HUDEP-2 (cell line): ENCODE results near the gene IL1RL2.

Experiments
- DNase-seq, 76 experiments: peaks; one replicate each; lab custom pipeline; 2025; ENCODE audit not compliant: unreplicated experiment in 76 of 76; lab: John Stamatoyannopoulos, UW

The IL1RL2 gene

DNA sequence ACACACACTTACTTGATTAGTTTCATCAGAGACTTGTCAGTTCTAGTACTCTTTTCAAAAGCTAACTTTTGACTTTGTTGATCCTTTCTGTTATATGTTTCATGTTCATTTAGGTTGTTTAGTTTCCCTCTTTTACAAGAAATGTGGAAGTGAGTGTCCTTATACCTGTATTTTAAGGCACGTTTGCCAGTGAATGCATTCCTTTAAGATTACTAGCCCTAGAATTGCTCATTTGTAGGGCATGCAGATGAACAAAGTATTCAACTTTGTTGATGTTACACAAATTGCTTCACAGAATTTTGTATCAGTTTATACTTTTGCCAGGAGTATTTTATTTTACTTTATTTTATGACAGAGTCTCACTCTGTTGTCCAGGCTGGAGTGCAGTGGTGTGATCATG is 6.3 kb downstream of the IL1RL2 start:
- DNase-seq: no peak

DNA sequence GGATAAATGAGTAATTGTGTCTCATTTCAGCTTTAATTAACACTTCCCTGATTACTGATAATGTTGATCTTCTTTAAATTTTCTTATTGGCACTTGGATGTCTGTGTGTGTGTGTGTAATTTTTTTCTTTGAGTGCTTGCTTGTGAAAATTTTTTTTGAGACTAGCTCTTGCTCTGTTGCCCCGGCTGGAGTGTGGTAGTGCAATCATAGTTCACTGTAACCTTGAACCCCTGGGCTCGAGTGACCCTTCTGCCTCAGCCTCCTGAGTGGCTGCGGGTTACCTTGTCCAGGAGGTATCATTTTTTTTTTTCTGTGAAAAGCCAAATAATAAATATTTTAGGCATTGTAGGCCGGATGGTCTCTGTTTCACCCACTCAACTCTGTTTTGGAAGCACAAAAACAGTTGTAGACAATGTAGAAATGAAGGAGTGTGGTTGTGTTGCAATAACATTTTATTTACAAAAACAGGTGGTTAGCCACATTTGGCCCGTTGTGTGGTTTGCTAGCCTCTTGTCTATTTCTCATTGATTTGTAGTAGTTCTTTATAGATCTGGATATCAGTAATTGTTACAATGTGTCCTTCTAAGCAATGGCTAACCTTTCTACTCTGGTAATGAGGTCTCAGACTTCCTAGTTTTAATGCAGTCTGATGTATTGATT is 7.9 kb downstream of the IL1RL2 start:
- no peak for DNase-seq

DNA sequence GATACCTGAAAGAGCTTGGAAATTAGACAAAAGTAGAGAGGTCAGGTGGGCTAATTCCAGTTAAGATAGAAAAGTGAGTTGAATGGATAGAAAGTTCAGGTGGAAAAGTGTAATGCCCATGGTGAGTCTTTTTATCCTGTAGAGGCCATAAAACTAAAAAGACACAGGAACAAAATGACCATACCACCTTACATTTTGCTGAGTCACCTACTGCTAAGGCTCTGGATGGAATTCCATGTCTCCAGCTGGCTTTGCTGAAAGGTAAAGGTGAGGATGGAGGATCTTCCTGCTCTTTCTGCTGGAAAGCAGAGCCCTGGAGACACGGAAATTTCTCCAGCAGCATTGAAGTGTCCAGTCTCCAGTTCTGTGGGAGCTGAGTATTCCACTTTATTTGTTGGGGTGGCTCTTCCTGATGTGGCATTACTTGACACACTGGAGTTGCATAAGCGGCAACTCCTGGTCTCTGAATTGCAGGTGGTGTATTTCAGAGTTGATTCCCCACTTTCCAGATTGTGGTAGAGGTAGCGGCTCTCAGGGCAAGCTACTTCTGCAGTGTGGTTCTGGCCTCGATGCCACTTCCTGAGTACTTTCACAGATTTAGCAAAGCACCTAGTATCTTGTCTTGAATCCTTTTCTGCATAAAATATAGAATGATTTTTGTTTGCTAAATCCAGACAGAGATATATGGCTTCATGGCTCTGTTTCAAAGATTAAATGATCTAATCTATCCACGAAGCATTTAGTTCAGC is 10.7 kb downstream of the IL1RL2 start:
- no peak for DNase-seq

DNA sequence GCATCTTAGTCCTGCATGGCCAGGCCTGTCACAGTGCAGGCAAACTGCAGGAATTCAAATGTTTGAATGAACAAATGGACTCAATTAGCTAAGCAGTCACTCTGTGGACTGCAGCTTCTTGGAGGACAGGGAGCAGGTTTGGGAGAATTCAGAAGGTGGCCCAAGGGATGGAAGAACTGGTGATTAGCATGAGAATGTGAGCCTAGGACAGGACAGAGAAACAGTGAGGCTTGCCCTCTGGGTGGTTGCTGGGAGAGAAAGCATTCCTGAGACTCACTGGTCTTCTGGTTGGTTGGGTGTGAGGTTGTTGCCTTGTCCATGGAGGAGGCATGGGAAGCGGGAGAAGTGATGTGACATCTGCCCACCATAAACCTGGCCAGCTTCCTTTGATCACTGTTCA is 13.7 kb downstream of the IL1RL2 start:
- no peak for DNase-seq

DNA sequence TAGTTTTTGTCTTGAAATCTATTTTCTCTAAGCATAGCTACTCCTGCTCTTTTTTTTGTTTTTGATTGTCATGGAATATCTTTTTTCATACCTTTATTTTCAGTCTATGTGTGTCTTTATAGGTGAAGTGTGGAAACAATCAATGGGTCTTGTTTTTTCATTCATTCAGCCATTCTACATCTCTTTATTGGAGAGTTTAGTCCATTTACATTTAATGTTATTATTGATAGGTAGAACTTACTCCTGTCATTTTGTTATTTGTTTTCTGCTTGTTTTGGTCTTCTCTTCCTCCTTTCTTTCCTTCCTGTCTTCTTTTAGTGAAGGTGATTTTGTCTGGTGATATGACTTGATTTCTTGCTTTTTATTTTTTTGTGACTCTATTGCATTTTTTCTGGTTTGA is 17.8 kb downstream of the IL1RL2 start:
- no peak for DNase-seq

DNA sequence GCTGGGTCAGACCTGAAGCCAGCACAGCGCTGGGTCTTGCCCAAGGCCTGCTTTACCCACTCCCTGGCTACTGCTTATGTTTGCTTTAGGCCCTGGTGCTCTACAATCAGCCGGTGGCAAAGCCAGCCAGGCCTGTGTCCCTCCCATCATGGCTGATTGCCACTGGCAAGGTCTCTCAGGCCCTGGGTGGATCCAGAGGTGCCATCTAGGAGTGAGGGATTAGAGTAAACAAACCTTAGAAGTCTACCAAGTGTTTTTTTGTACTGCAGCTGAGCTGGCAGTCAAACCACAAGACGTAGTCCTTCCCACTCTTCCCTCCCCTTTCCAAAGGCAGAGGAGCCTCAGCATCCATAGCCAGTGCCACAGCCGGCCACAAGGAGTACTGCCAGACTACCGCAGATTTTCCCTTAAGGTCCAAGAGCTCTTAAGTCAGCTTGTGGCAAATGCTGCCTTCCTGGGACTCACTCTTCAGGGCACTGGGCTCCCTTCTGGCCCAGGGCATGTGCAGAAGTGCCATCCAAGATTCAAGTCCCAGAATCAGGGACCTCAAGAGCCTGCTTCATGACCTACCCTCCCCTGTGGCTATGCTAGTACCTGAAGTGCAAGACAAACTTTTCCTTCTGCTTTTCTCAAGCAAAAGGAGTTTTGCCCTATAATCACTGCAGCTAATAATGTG is 20.0 kb downstream of the IL1RL2 start:
- no peak for DNase-seq

DNA sequence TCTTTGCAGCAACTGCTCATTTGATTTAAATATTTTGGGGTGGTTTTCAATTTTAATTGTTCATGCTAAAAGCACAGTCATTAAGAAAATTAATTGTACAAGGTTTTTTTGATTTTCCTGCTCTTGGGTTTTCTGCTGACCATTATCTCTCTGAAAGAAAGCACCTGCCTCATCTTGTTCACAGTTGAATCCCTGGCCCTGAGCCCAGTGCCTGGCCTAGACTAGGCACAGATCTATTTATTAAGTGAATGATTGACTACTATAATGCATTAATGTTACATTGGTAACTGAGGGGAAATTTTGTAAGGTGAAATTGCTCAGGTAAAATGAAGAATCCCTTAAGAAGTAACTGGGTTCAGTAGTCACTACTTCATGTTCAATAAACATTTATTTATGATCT is 22.0 kb downstream of the IL1RL2 start:
- no peak for DNase-seq

DNA sequence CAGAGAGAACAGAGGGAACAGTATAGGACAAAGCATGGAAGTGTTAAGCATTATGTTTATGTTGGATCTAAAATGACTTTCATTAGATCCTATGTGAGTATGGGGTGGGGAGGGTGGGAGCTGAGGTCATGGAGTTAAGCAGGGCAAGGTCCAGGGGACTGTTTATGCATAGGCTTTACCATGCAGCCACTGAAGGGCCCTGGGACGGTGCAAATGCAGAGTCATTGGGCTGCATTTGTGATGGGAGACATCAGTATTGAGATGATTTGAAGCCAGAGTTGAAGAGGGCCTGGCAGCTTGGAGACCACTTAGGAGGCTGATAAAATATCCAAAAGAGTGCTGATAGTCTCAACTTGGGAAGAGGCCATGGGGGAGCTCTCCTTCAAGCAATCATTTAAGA is 22.7 kb downstream of the IL1RL2 start:
- no peak for DNase-seq

DNA sequence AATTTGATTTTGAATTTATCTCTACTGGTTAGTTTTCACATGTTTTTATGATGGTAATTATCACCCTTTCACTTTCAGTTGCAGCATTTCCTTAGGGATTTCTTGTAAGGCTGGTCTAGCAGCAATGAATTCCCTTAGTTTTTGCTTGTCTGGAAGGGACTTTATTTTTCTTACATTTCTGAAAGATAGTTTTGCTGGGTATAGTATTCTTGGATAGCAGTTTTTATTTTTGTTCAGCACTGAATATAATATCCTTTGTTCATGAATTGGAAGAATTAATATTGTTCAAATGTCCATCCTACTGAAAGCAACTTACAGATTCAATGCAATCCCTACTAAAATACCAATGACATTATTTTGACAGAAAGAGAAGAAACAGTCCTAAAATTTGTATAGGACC is 30.2 kb downstream of the IL1RL2 start:
- DNase-seq: no peak

DNA sequence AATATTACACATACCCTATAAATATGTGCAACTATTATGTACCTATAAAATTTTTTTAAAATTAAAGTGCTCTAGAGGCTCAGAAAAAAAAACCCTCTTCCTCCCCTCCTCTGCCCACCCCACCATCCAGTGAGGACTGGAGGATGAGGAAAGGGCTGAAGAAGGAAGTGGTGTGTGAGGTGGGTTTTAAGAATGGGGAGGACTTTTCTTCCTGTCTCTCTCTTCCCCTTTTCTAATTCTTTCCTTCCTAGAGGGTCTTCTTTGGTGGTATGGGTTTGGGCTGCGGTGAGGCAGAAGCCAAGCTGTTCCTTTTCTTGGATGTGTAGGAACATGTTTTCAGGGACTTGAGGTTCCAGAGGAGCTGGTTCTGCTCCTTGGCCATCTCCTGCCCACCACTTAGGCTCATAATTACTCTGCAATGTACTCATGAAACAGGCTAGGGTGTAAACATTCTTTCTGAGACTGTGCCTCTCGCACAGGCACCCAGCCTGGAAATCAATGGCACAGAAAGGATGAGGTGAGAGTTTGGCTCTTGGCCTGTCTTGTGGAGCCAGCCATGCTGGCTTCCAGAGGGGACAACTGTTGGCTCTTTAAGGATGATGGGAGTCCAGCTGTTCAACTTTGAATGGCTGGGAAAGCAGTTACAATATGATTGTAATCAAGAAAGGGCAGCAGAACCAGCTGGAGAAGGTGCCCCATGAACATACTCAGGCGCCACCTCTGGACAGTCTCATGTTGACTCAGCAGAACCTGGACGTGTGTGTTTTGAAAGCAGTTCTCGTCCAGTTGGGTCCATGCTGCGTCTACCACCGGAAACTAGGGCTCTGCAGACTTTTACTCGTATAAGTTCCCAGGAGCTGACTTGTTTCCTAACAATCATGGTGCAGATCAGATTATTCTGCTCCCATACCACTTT is 38.3 kb downstream of the IL1RL2 start:
- no peak for DNase-seq

DNA sequence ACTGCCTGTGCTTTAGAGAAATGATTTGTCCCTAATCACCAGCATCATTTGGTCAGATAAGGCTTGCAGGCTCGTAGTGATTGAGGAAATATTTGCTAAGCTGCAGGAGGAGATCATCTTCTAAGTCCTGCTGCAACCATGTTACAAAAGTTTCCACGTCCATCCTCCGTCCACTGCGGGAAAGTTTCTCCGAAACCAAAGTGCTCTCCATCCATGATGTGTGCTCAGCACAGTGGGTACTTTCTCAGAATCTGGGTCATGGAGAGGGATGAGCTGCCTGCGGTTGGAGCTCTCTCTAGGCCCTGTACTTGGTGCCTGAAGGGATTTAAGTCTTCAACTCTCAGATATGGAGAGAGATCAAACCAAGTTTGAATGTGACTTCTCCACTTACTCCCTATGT is 39.3 kb downstream of the IL1RL2 start:
- DNase-seq: no peak

DNA sequence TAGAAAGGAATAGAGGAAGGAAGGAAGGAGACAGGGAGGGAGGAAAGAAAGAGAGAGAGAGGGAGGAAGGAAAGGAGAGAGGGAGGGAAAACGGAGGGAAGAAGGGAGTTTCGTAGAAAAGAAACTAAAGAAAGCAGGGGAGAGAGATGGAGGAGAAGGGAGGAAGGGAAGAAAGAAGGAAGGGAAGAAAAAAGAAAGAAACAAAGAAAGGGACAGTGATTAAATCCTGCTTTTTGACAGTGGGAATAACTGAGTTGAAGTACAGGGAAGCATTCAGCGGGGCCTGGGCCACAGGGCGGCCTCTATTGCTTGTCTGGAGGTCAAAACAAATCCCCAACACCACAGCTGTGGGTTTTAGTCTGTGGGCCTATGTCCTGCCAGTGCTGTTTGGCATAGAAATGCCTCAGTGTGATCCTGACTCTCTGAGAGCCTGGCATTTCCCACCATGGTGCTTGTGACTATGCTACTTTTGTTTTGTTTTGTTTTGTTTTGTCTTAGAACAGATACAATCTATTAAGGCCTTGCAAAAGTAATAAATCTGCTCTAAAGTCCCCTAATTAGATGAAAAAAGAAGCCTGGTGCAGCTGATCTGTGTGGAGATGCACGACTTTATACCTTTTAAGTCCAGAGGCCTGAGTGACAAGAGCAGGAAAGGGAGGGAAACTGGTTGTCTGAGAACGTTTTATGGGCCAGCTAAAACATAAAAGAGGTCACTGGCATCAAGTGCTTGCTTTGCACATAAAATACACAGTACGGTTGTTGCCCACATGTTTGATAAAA is 40.0 kb downstream of the IL1RL2 start:
- no peak for DNase-seq

DNA sequence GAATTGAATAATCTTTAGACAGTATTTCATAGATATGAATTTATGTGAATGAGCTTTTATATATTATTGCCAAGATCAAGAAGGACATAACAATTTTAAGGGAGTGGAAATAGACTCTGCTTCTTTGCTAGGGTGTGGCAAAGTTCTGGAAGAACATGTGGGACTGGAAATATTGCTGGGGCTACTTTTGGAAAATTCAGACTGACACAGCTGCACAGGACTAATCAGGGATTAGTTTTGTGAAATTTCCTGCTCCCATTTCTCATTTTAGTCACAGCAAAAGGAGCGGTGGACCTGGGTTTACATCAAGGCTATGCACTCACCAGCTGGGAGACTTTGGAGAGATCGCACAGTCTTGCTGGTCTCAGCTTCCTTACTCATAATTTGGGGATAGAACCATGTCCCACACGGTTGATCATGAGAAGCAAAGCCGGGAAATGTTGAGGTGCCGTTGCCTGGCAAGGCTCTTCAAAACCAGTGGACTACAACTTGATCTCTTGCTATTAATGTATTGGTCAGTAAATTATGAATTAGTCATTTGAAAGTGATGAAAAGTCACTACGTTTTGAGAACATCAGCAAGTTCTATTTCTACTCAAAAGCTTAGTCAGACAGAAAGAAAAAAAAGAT is 42.4 kb downstream of the IL1RL2 start:
- DNase-seq: no peak

DNA sequence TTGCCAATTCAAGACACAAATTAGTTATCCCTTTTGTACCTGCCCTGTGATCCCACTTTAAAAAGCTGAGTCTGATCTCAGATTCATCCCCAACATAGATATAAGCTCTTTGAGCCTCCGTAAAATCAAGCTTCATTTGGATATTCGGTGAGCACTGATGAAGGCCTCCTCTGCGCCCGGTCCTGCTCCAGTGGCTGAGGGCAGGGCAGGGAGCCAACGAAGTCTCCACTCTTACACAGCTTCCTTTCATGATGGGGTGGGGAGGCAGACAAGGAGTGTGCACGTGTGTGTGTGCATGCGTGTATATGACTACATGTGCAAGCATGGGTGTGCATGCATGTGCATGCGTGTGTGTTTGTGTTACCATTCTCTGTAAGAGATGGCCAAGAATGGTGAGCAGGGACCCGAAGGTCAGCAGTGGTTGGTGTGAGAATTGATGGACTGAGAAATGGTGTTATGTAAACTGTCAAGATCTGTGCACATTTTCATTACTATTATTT is 43.6 kb downstream of the IL1RL2 start:
- DNase-seq: no peak

DNA sequence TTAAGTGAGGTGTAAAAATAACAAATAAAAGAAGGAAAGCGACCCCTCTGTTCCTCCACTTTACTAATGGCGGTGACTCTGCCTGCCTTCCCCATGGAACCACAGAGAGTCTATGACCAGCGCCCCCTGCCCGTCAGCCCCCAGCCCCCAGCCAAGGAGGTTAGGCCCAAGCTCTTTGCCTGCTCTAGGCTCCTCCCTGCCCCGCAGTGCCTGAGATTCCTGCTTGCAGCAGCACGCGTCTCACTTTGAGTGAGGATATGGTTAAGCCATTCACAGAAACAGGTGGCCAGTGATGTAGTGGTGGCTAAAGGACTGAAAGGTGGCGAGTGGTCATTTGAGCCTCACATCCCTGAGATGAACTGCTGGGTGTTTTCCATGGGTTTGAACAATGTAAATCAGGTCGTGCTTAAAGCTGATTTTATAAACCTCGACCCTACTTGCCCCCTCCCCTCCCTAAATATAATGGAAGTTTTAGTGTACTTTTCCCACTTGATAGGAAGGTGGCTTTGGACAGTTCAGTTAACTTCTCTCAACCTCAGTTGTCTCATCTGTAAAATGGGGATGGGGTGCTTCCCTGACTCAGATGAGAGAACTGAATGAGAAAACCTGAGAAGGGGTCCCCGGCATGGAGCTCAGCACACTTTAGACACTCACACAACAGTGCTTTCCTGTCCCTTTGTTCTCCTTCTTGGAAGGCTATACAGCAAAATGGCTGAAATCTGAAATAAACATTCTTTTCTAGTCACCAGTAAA is 46.5 kb downstream of the IL1RL2 start:
- no peak for DNase-seq

DNA sequence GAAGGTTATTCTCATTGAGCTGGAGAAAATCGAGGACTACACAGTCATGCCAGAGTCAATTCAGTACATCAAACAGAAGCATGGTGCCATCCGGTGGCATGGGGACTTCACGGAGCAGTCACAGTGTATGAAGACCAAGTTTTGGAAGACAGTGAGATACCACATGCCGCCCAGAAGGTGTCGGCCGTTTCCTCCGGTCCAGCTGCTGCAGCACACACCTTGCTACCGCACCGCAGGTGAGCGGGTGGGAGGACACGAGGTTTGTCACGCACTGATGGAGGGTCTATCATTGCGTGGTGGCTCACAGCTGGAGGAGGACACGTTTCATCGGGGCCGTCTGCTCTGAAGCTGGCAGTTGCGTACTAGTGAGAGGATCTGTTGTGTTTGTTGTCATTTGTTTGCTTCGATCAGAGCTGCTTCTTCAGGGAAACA is 48.2 kb downstream of the IL1RL2 start:
- peak in 2 of 76 experiments; percentile 3 to 9 for DNase-seq

DNA sequence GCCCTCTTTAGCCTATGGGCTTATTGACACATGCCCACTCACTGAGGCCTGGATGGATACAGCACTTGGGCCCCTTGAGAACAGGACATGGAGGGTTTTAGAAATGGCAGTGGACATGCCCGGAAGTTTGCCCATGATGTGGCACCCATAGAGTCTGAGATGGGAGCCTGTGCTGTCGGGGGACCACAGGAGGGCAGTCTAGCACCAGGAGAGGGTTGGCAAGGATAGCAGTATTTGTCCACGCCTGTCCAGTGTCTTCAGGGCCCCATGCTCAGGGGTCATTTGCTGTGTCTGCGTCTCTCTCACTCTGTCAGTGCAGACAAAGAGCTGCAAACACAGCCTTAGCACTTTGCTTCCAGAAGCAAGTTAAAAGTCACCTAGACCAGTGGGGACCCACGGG is 48.7 kb downstream of the IL1RL2 start:
- peak in 11 of 76 experiments; percentile 1 to 39 (median 7) for DNase-seq

DNA sequence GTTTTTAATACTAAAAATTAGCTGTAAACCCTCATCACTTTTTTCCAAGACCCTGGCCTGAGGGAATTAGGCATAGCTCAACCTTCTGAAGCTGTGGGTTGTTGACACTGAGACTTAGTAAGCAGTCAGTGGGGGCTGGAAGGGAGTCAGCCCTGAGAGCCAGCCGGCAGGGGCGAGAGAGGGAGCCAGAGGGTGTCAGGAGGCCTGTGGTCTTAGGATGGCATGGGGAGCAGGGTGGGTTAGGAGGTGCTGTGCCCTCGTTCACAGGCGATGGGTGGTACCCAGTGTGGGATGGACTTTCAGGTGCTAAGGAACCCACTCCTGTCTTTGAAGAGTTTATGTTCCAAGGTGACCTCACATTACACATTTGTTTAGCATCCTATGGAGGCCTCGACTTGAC is 49.3 kb downstream of the IL1RL2 start:
- no peak for DNase-seq

DNA sequence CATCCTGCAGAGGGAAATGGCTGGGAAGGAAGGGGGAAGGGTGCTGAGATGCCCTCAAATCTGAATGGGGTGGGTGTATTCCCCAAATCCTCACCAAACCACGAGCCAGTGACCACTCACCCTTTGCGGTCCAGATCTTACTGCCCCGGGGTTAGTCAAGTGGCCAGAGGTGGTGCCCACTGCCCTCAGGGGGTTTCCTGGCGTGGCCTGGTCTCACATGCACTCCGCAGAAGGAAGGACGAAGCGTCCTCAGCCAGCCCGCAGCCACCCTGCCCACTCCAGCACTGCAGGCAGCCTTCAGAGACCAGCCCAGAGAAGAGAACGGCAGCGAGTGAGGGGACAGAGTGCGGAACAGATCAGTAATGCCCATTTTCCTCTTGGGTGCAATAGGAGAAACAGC is 50.4 kb downstream of the IL1RL2 start:
- DNase-seq: no peak
